GM12891 (cell line): ENCODE results near the gene ASCL2.

ENCODE experiments used
- DNase-seq: peaks from one replicate; pipeline ENCODE4 v3.0.0; 2011; ENCODE audit warnings: low spot score; ENCODE audit not compliant: insufficient read length
- FAIRE-seq: peaks from 2 replicates; lab custom pipeline; 2011; peaks lifted over from hg19 to GRCh38; lab: Jason Lieb, UNC
- PAX5 ChIP-seq: IDR thresholded peaks from 2 replicates; pipeline ENCODE4 v1.6.1; 2011; ENCODE audit warnings: low read length, moderate library complexity, mild to moderate bottlenecking; ENCODE audit not compliant: insufficient read depth, severe bottlenecking
- POLR2A ChIP-seq: IDR thresholded peaks from 2 replicates; pipeline ENCODE4 v1.6.1; 2011; ENCODE audit warnings: low read depth, low read length, control low read depth
- POLR2AphosphoS5 ChIP-seq: IDR thresholded peaks from 2 replicates; pipeline ENCODE4 v1.6.1; 2011; ENCODE audit warnings: low read depth, low read length, control low read depth
- POU2F2 ChIP-seq: IDR thresholded peaks from 2 replicates; pipeline ENCODE4 v1.6.1; 2011; ENCODE audit warnings: low read depth, mild to moderate bottlenecking, control low read depth, low read length, moderate library complexity
- SPI1 ChIP-seq: IDR thresholded peaks from 2 replicates; pipeline ENCODE4 v1.6.1; 2011; ENCODE audit warnings: low read depth, low read length, control low read depth
- TAF1 ChIP-seq: IDR thresholded peaks from 2 replicates; pipeline ENCODE4 v1.6.1; 2011; ENCODE audit warnings: low read depth, low read length, control low read depth

ASCL2 gene

GRCh38 chr11:2235588-2236326 is 34.6 kb downstream of the ASCL2 start:
- TF ChIP-seq PAX5: no peak
- TF ChIP-seq POU2F2: no peak
- no peak for TF ChIP-seq POLR2AphosphoS5
- no peak for TF ChIP-seq SPI1
- no peak for TF ChIP-seq POLR2A
- TF ChIP-seq TAF1: no peak
- FAIRE-seq: no peak
- DNase-seq: no peak

DNA sequence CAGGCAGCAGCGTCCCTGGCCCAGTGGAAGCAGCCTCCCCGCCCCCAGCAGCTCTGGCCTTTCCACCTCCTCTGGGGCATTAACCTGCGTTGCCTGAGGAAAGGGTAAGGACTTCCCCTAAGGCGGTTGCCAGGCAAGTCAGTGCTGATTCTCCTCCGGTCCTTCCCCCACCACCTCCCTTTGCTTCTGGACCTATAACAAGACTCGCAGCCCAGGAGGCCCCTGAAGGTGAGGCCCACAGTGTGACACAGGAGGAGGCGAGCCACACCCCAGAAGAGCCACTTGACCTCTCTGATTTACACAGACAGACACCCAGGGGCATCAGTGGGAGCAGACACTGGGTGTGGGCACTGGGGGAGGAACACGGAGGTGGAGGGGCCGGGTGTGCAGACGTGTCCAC is 35.4 kb downstream of the ASCL2 start:
- TF ChIP-seq POU2F2 (no peak), POLR2AphosphoS5 (no peak), TAF1 (no peak), POLR2A (no peak), SPI1 (no peak), PAX5 (no peak)
- FAIRE-seq: no peak

DNA sequence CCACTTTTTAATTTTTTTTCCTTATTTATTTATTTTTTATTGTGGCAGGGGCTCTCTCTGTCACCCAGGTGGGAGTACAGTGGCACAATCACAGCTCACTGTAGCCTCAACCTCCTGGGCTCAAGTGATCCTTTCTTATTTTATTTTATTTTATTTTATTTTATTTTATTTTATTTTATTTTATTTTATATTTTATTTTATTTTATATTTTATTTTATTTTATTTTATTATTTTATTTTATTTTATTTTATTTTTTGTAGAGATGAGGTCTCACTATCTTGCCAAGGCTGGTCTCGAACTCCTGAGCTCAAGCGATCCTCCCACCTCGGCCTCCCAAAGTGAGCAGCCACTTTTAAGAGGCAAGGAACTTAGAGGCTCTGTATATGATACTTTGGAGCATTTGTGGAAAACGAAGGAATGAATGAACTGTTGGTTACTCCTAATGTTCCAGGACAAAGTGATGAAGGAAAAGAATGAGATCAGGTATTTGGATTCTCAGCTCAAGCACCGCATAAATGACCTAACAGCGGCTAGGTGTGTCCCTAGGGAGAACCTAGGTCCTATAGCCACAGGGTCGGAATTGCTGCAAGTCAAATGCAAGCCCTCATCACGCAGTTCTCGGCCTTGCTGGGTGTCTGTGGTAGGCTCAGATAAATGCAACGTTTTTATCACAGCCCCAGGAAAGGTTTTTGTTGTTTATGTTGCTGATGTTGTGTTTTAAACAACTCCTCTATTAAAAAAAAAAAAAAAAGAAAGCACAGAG is 36.5 kb downstream of the ASCL2 start:
- FAIRE-seq: no peak
- no peak for TF ChIP-seq POLR2AphosphoS5
- TF ChIP-seq SPI1: no peak
- TF ChIP-seq PAX5: no peak
- no peak for TF ChIP-seq POU2F2
- TF ChIP-seq TAF1: no peak
- TF ChIP-seq POLR2A: no peak

More for the DNA sequence above, 35.4 kb downstream of the ASCL2 start:
- DNase-seq: no peak

DNA sequence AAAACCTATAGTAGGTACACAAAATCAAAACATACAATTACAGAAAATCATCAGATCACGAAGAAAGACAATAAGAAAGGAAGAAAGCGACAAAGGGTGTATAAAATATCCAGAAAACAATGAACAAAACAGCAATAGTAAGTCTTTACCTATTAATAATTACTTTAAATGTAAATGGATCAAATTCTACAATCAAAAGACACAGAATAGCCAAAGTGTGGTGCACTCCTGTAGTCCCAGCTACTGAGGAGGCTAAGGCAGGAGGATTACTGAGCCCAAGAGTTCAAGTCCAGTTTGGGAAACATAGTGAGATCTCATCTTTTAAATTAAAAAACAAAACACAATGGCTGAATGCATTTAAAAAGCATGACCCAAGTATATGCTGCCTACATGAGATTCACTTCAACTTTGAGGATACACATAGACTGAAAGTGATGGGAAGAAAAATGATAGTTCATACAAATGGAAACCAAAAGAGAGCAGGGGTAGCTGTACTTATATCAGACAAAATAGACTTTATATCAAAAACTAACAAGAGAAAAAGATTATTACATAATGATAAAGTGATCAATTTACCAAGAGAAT is 40.6 kb downstream of the ASCL2 start:
- DNase-seq (no peak), FAIRE-seq (no peak)
- TF ChIP-seq TAF1 (no peak), PAX5 (no peak), POLR2A (no peak)

More for the DNA sequence above, 36.5 kb downstream of the ASCL2 start:
- DNase-seq: no peak

- TF ChIP-seq POLR2AphosphoS5 (no peak), POLR2A (no peak), TAF1 (no peak), PAX5 (no peak), POU2F2 (no peak), SPI1 (no peak)
- no peak for DNase-seq
- FAIRE-seq: no peak
These were observed 46.1 kb downstream of the ASCL2 start for GRCh38 chr11:2224254-2224653.

DNA sequence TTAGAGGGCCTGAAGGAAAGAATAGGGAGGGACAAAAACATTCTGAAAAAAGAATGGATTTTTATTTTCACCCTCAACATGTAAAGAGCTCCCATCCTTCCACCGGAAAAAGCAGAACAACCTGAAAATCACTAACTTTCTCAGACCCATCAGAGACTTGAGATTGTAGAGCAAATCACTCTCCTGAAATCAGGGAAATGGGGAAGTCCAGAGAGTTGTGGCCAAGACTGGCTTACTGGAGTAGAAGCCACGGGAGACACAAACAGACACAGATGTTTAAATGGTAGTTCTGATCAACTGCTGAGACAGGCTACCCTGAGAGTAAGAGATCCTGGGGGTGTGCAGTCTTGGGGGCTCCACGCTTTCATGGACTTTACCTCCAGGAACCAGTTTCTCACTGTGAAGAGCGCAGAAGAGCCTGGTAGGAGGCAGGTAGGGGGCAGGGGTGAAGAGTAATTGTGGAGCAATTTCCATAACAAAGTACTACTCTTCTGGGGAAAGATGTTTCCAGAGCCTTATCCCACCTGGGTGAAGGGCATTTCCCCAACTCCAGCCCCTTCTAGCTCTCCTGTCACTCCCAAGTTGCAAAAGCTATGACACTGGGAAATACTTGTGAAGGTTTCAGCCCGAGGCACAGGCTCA is 47.1 kb downstream of the ASCL2 start:
- FAIRE-seq: no peak

GRCh38 chr11:2222451-2222850 is 47.9 kb downstream of the ASCL2 start:
- no peak for FAIRE-seq
- TF ChIP-seq TAF1: no peak
- no peak for TF ChIP-seq POU2F2
- TF ChIP-seq POLR2A: no peak
- no peak for TF ChIP-seq SPI1
- TF ChIP-seq PAX5: no peak
- TF ChIP-seq POLR2AphosphoS5: no peak
- no peak for DNase-seq

More for the DNA sequence above, 47.1 kb downstream of the ASCL2 start:
- TF ChIP-seq TAF1: no peak
- TF ChIP-seq PAX5: no peak
- TF ChIP-seq POLR2AphosphoS5: no peak
- TF ChIP-seq POU2F2: no peak
- no peak for TF ChIP-seq SPI1
- no peak for TF ChIP-seq POLR2A
- no peak for DNase-seq

- DNase-seq (no peak), FAIRE-seq (no peak)
- TF ChIP-seq POU2F2 (no peak), POLR2AphosphoS5 (no peak), PAX5 (no peak), SPI1 (no peak), POLR2A (no peak), TAF1 (no peak)
These were observed 48.8 kb downstream of the ASCL2 start for GRCh38 chr11:2221591-2221990.

- FAIRE-seq (no peak), DNase-seq (no peak)
- TF ChIP-seq SPI1 (no peak), POU2F2 (no peak), PAX5 (no peak), TAF1 (no peak), POLR2AphosphoS5 (no peak), POLR2A (no peak)
These were observed 49.4 kb downstream of the ASCL2 start for GRCh38 chr11:2221024-2221423.
